Neural cell (in vitro differentiated cells): Measurements from ENCODE around the gene GCDH.

Experiments used
- EZH2 ChIP-seq: fragments of 200-600, 300-800 bp; shearing (Covaris generic), sonication (generic); IDR thresholded peaks from 2 replicates; pipeline ENCODE4 v1.6.1; 2014; ENCODE audit warnings: antibody characterized with exemption, low read length, borderline replicate concordance, mild to moderate bottlenecking; ENCODE audit not compliant: insufficient read depth, poor library complexity, severe bottlenecking
- POLR2AphosphoS5 ChIP-seq: IDR thresholded peaks from 2 replicates; pipeline ENCODE4 v1.6.1; 2012
- RAD21 ChIP-seq: fragments of 450-650 bp; conservative IDR thresholded peaks from 2 replicates; pipeline ENCODE4 v1.6.1; 2014; ENCODE audit warnings: antibody characterized with exemption, mild to moderate bottlenecking, moderate library complexity
- SMC3 ChIP-seq: fragments of 450-650 bp; conservative IDR thresholded peaks from 2 replicates; pipeline ENCODE4 v1.6.1; 2014; ENCODE audit warnings: antibody characterized with exemption, mild to moderate bottlenecking, moderate library complexity; ENCODE audit not compliant: poor library complexity
- TAF1 ChIP-seq: IDR thresholded peaks from 2 replicates; pipeline ENCODE4 v1.6.1; 2012; ENCODE audit warnings: low read depth
- TF ChIP-seq, protein P1 (sequence below): fragments of 450-650 bp; IDR thresholded peaks from 2 replicates; pipeline ENCODE4 v1.5.1; 2014; ENCODE audit warnings: antibody characterized with exemption, mild to moderate bottlenecking, moderate library complexity; ENCODE audit not compliant: poor library complexity, severe bottlenecking

DNA sequence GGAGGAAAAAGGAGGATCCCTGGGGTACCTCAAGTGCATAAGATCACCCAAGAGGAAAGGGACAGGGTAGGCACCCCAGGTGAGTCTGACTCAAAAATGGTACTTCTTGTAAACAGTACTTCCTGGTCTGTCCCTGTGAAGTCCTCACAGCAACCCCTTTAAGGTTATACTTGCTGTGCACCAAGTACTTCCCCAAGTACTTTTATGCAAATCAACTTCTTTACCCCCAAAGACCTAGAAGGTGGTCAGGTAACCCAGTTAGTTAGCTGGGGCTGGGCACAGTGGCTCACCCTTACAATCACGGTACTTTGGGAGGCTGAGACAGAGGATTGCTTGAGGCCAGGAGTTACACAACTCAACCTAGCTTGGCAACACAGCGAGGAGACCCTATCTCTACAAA is 49.9 kb downstream of the GCDH start:
- TF ChIP-seq, protein P1, sequence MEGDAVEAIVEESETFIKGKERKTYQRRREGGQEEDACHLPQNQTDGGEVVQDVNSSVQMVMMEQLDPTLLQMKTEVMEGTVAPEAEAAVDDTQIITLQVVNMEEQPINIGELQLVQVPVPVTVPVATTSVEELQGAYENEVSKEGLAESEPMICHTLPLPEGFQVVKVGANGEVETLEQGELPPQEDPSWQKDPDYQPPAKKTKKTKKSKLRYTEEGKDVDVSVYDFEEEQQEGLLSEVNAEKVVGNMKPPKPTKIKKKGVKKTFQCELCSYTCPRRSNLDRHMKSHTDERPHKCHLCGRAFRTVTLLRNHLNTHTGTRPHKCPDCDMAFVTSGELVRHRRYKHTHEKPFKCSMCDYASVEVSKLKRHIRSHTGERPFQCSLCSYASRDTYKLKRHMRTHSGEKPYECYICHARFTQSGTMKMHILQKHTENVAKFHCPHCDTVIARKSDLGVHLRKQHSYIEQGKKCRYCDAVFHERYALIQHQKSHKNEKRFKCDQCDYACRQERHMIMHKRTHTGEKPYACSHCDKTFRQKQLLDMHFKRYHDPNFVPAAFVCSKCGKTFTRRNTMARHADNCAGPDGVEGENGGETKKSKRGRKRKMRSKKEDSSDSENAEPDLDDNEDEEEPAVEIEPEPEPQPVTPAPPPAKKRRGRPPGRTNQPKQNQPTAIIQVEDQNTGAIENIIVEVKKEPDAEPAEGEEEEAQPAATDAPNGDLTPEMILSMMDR, result no peak
- no peak for TF ChIP-seq POLR2AphosphoS5
- TF ChIP-seq TAF1, result no peak
- no peak for TF ChIP-seq EZH2
- no peak for TF ChIP-seq RAD21
- TF ChIP-seq SMC3, result no peak
